ENCODE results near the gene GNAT1. TPM values are rescaled to one million over a fixed set of nuclear protein-coding genes. Genes with fewer than 3 reads are reported as not detected.

Gene GNAT1
- total RNA-seq (2022; extraction: Qiagen RNA extraction) = 0.06 TPM in 1 of 5 replicates, not detected in the others

DNA sequence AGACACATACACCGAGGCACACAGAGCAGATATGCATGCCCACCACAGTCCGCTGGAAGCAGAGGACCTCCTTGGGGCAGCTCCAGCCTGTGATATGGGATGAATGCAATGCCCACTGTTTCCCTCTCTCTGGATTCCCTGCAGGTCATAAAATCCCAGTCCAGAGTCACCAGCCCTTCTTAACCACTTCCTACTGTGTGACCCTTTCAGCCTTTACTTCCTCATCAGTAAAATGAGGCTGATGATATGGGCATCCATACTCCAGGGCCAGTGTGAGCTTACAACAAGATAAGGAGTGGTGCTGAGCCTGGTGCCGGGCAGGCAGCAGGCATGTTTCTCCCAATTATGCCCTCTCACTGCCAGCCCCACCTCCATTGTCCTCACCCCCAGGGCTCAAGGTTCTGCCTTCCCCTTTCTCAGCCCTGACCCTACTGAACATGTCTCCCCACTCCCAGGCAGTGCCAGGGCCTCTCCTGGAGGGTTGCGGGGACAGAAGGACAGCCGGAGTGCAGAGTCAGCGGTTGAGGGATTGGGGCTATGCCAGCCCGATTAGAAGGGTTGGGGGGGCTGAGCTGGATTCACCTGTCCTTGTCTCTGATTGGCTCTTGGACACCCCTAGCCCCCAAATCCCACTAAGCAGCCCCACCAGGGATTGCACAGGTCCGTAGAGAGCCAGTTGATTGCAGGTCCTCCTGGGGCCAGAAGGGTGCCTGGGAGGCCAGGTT lies at the start of gene GNAT1:
Gene GNAT1 (plus strand): TSS at position 675 of the 725 bp plus-strand sequence. CDS start 116 bp downstream, outside the sequence.

DNA sequence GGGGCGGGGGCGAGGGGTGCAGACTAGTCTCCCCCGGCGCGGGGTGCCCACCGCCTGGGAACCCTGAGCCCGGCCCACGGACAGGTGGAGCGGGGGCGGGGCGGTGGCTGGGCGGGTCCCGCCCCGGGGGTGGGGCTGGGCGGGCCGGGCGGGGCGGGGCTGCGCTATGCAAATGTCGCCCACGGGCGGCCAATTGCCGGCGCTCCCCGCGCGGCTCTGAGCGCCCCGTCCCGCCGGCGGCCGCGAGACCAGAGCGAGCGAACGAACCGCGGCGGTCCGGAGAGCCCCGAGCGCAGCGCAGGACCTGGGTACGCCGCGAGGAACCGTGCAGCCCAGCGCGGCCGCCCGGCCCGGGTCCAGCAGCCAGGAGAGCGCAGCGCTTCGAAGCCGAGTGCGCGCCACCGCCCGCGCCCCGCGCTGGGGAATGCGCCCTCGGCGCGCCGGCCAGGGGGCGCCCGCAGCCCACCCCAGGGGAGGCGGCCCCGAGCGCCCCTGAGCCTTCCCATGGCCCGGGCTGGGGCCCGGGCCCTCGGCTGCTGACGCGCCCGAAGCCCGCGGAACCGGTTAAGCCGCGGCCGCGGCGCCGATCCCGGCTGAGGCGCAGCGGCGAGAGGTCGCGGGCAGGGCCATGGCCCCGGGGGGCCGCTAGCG lies 36.4 kb upstream of the GNAT1 start, which contains the start of gene SEMA3F:
Gene SEMA3F (plus strand): TSS at position 485 of the 651 bp plus-strand sequence. CDS start 4,299 bp downstream, outside the sequence.

DNA sequence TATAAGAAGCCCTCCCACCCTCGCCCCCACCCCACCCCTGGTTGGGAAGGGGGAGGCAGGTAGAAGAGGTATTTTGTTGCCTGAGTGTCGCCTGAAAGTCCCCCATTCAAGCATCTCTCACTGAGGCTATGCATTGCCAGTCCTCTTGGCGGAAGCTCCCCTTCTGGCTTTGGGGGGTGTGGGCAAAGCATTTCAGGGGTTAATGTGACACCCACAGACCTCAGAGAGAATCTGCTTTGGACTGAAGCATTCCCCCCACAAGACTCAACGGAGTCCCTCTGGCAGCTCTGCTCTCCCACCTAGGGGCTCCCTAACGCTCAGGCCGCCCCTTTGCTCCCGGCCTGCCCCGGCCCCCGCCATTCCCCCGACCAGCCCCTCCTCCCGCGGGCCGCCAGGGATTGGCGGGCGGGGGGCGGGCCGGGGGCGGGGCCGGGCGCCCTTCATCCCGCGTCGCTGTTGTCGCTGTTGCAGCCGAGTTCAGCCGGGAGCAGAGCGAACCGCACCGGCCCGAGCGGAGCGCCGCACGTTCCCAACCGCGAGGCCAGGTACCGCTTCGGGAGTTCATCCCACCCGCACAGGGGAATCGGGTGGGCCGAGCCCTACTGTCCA lies 13.5 kb downstream of the GNAT1 start, which contains the start of gene SLC38A3:
Gene SLC38A3 (plus strand): TSS at position 468 of the 609 bp plus-strand sequence. CDS start 8,929 bp downstream, outside the sequence.

DNA sequence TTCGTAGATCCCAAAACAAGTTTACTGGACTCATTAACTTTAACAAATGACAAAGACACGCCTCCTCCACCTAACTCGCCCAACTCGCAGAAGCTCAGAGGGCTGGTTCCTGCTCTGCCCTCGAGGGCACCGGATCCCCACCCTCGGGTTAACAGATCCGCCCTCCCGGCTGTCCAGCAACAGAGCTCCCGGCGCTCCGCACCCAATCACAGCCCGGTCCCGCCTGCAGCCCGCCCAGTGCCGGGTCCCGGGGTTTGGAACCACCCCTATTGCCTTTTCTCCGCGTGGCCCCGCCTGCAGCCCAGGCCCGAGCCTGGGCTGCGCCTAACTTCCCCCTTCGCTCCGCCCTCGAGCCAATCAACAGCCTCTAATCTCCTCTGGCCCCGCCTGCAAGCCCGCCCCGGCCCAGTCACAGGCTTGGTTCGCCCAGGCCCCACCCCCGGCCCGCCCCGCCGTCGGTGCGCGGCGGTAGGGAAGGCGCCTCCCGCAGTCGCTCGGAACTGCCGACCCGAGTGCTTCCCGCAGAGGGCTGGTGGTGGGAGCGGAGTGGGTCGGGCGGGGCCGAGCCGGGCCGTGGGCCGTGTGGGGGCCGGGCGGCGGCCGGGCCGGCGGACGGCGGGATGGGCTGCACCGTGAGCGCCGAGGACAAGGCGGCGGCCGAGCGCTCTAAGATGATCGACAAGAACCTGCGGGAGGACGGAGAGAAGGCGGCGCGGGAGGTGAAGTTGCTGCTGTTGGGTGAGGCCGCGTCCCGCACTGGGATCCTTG lies 44.5 kb downstream of the GNAT1 start, which contains the start of gene GNAI2:
Gene GNAI2 (plus strand): TSS at position 489 of the 768 bp plus-strand sequence. CDS start 132 bp downstream, at position 621.

Other genes with a start within 250 kb of the GNAT1 start
- gene RBM5, start 102.7 kb upstream of the GNAT1 start, total RNA-seq (2022; extraction: Qiagen RNA extraction) = 30.1 to 36.0 TPM (median 33.7 TPM) in 5 replicates
- gene SEMA3F, start 36.3 kb upstream of the GNAT1 start, total RNA-seq (2022; extraction: Qiagen RNA extraction) = 7.0 to 12.2 TPM (median 10.6 TPM) in 5 replicates
- gene SLC38A3, start 13.7 kb downstream of the GNAT1 start, total RNA-seq (2022; extraction: Qiagen RNA extraction) = 0.02 to 0.23 TPM (median 0.08 TPM) in 4 of 5 replicates, not detected in the other
- gene GNAI2, start 44.6 kb downstream of the GNAT1 start, total RNA-seq (2022; extraction: Qiagen RNA extraction) = 34.4 to 48.3 TPM (median 45.0 TPM) in 5 replicates
- gene SEMA3B, start 77.5 kb downstream of the GNAT1 start, total RNA-seq (2022; extraction: Qiagen RNA extraction) = 5.6 to 10.6 TPM (median 8.3 TPM) in 5 replicates
- 0.09 TPM in 2 of 5 replicates, not detected in the others for gene LSMEM2, start 87.5 kb downstream of the GNAT1 start, total RNA-seq (2022; extraction: Qiagen RNA extraction)
- gene IFRD2, start 100.8 kb downstream of the GNAT1 start, total RNA-seq (2022; extraction: Qiagen RNA extraction) = 72.3 to 104 TPM (median 92.6 TPM) in 5 replicates
- 7.0 to 9.6 TPM (median 8.9 TPM) in 5 replicates for gene HYAL3, start 107.8 kb downstream of the GNAT1 start, total RNA-seq (2022; extraction: Qiagen RNA extraction)
- 4.6 to 7.6 TPM (median 7.1 TPM) in 5 replicates for gene NAA80, start 107.8 kb downstream of the GNAT1 start, total RNA-seq (2022; extraction: Qiagen RNA extraction)
- 0.37 to 0.52 TPM (median 0.44 TPM) in 5 replicates for gene HYAL1, start 112.0 kb downstream of the GNAT1 start, total RNA-seq (2022; extraction: Qiagen RNA extraction)
- gene HYAL2, start 131.1 kb downstream of the GNAT1 start, total RNA-seq (2022; extraction: Qiagen RNA extraction) = 17.4 to 28.8 TPM (median 25.6 TPM) in 5 replicates
- 23.3 to 43.8 TPM (median 36.8 TPM) in 5 replicates for gene TUSC2, start 136.6 kb downstream of the GNAT1 start, total RNA-seq (2022; extraction: Qiagen RNA extraction)
- 16.7 to 21.1 TPM (median 20.4 TPM) in 5 replicates for gene RASSF1, start 149.2 kb downstream of the GNAT1 start, total RNA-seq (2022; extraction: Qiagen RNA extraction)
- 0.93 to 1.8 TPM (median 1.1 TPM) in 5 replicates for gene ZMYND10, start 154.1 kb downstream of the GNAT1 start, total RNA-seq (2022; extraction: Qiagen RNA extraction)
- 12.2 to 15.4 TPM (median 13.0 TPM) in 5 replicates for gene NPRL2, start 159.2 kb downstream of the GNAT1 start, total RNA-seq (2022; extraction: Qiagen RNA extraction)
- 14.7 to 22.9 TPM (median 22.3 TPM) in 5 replicates for gene CYB561D2, start 159.3 kb downstream of the GNAT1 start, total RNA-seq (2022; extraction: Qiagen RNA extraction)
- 37.7 to 48.2 TPM (median 47.5 TPM) in 5 replicates for gene TMEM115, start 167.9 kb downstream of the GNAT1 start, total RNA-seq (2022; extraction: Qiagen RNA extraction)